HG02973 (cell line): ENCODE measurements around the gene TMEM178A.

ENCODE experiments used
- ATAC-seq: cut with Tn5 transposase; IDR thresholded peaks from one replicate; pipeline ENCODE4 v1.9.1; 2021; ENCODE audit warnings: moderate library complexity; ENCODE audit not compliant: unreplicated experiment

The TMEM178A gene

DNA sequence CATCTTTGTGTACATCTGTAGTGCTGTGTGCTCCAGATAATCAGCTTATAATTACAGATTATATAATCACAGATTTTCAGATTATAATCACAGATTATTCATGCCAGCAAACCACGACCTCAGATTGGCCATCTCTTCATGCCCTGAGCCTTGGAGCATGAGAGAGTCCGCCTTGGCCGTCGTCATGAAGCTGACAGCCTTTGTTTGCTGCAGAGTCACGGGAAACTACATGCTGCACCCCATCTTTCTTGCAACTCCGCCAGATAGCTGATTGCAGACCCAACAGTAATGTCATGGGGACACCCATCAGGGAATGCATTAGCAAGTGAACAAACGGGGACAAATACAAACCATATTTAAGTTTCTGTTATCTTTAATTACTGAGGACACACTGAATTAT, 7.3 kb downstream of the TMEM178A start:
- no peak for ATAC-seq

- no peak for ATAC-seq
These were observed 10.6 kb downstream of the TMEM178A start for GRCh38 chr2:39676342-39676741.

- no peak for ATAC-seq
These were observed 12.5 kb downstream of the TMEM178A start for GRCh38 chr2:39678170-39678569.

- no peak for ATAC-seq
These were observed 14.1 kb downstream of the TMEM178A start for GRCh38 chr2:39679805-39680204.

DNA sequence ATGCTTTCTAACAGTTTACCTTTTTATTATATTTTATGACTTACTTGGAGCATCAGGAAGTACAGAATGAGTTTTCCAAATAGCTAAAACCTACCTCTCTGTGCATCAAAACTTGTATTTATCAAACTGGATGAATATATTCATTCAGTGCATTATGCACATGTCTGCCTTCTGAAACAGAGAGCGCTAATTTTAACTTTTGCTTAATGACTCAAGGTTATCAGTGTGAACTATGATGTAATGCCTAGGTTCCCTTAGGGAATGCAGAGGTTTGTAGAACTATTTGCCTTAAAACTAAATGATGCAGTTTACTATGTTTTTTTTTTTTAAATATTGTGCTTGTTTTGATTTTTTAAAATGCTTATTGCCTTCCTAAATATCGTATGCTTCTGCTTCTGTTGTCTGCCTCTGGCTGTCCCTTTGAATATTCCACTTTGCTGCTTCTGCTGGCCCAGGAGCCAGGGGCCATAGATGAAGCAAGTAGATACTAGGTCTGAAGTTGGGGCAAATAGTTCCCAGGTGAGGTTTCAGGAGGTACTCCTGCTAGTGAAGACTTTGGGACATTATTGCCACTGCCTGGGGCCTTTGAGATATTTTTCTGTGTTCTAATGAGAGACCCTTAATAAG, 16.5 kb downstream of the TMEM178A start:
- no peak for ATAC-seq

GRCh38 chr2:39683022-39683699, 17.4 kb downstream of the TMEM178A start:
- ATAC-seq = no peak

GRCh38 chr2:39684464-39684863, 18.7 kb downstream of the TMEM178A start:
- no peak for ATAC-seq

DNA sequence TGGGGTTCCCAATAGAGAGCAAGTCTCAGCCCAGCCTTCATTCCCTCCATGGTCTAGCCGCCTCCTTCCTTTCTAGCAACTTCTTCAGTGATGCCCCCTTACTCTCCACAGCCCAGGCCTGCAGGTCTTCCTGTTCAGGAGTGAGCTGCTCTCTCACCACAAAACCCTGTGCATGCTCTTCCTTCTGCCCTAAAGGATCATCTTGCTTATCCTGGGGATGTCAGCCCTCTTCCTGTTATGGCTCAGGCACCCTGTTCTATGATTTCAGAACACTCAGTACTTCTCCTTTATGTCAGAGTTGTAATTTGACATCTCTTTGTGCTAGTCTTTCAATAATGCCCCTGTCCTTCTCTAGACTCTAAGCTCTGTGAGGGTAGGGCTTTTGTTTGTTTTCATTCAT, 19.4 kb downstream of the TMEM178A start:
- no peak for ATAC-seq

DNA sequence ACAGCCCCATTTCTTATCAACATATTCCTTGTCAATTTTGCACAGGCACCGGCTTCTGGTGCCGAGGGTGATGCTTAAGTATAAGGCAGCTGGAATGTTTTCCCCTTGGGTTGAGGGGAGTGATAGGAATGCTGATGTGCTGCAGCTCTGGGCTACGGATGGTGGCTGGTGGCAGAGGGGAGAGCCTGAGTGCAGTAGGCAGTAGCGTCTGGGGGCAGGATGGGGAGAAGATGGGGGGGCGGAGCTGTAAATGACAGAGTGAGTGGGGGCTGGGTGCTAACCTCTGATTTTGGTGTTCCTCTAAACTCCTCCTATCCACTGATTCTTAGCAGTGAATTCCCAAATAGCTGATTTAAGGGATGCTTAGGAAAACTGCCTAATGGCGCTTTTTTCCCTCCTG, 20.7 kb downstream of the TMEM178A start:
- ATAC-seq = no peak

- ATAC-seq = no peak
These were observed 22.5 kb downstream of the TMEM178A start for GRCh38 chr2:39688181-39688580.

- no peak for ATAC-seq
These were observed 23.6 kb downstream of the TMEM178A start for GRCh38 chr2:39689272-39689841.

- no peak for ATAC-seq
These were observed 24.2 kb downstream of the TMEM178A start for GRCh38 chr2:39689876-39690275.

DNA sequence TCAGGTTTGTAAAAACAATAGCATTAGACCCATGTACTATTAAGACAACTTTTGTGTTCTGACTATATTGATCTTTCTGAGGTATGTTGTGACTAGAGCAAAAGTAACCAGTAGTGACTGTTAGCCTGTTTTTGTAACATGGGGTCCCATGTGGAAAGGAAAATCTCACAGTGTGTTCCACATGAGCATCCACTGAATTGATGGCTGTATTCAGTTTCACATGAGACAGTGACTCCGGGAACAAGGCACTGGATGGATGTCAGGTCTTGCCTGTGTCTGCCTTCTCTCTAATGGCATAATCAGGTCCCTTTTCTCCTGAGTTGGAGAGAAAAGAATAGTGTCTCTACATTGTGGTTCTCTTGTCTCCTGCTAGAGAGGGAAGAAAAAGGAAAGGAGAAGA, 27.5 kb downstream of the TMEM178A start:
- no peak for ATAC-seq

GRCh38 chr2:39696101-39696553, 30.4 kb downstream of the TMEM178A start:
- ATAC-seq = no peak

GRCh38 chr2:39696838-39697237, 31.1 kb downstream of the TMEM178A start:
- ATAC-seq = no peak

DNA sequence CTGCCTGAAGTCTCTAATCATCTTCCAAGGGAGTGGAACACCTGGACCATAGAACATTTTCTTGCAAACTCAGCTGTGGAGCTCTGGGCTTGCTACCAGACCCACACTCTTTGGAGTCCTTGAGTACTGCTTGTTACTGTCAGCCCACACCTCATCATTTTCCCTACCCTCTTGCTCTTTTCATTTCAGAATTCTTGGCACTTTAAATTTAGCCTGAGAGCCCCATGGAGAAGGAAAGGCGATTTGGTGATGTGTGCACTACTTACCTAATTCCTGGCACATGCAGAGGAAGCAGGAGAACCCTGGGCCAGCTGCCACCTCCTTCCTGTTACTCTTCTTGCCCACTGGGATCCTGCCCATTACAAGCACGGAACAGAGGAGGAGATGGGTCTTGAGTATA, 31.7 kb downstream of the TMEM178A start:
- ATAC-seq = no peak

DNA sequence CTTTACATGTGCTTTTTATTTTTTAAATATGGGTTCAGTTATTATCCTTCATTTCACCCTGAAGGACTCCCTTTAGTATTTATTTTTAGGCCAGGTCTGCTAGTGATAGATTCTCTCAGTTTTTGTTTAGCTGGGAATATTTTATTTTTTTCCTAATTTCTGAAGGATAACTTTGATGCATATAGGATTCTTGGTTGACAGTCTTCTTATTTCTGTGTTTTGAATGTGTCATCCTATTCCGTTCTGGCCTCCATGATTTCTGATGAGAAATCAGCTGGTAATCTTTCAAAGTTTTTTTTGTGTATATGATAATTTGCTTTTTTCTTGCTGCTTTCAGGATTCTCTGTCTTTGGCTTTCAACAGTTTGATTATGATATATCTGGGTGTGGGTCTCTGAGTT, 35.4 kb downstream of the TMEM178A start:
- ATAC-seq = no peak

DNA sequence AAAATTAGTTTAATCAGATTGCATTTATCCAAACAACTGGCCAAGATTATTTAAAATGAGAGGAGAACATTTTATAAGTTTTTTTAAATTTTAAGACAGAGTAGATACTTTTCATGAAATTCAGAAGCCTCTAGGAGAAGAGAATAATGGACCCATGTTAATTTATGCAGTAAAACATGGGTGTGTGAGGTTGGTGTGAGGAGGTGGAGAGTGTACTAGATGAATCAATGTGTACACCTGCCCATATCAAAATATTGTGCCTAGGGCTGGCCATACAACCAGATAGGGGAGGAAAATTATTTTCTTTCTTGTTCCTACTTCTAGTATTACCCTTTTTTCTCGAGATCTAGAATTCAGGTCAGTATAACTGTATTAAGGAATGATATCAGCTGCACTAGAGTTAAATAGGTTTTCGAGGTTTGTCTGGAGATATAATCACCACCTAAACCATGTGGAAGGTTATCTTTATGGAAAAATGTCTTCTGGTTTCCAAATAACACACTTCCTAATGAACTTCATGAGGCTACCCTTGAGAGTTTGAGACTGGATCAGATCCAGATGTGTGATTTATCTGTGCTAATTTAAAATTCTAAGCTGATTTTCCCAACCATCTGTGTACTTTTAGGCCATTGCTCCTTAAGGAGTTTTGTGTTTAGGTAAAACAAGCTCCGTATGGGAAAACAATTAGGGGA, 37.6 kb downstream of the TMEM178A start:
- no peak for ATAC-seq

- no peak for ATAC-seq
These were observed 38.8 kb downstream of the TMEM178A start for GRCh38 chr2:39704540-39704939.

- ATAC-seq = no peak
These were observed 39.9 kb downstream of the TMEM178A start for GRCh38 chr2:39705638-39706037.

DNA sequence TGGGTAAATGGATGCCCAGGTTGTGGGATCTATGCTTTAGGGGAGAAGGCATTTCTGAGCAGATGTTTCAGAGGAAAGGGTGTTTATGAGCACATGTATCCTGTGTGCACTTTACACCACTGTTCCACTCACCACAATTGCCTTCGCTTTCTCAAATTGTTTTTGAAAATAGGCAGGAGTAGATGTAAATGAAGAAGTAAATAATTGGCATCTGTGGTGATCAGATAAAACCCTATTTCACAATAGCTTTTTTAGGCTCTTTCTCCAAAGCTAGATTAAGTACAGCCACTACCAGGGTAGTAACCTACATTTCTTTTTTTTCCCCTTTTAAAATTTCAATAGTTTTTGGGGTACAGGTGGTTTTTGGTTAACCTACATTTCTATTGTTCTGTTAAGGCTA, 40.6 kb downstream of the TMEM178A start:
- ATAC-seq = no peak

DNA sequence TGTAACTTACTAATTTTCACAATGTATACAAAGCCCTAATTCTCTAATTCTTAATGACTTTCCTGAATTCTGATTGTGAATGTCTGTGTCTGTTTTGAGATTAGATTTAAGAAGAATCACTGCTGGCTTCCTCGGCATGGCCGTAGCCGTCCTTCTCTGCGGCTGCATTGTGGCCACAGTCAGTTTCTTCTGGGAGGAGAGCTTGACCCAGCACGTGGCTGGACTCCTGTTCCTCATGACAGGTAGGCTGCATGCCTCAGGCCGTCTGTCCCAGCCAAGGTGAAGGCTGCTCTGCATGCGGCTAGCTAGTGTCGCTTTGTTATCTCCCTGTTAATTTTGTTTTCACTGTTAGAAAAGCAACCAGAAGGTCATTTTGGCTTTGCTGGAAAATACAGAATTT, 41.2 kb downstream of the TMEM178A start:
- no peak for ATAC-seq
